ENCODE measurements around the gene SLC36A1. TPM values are rescaled to one million over a fixed set of nuclear protein-coding genes. Genes with fewer than 3 reads are reported as not detected.

Gene SLC36A1
- total and polyA plus RNA-seq, 2 of the 8 experiments (the other 6 are each of a cell fraction or from before 2014, with no cell fraction given): 6.6 to 9.6 TPM

- TF ChIP-seq HDAC2 (IDR thresholded peaks at IDR 0.05; ENCODE audit: borderline replicate concordance in 1 of 2, low read depth in 2 of 2, low read length in 2 of 2) (no peak), CTBP2 (IDR thresholded peaks at IDR 0.05; ENCODE audit: borderline replicate concordance, insufficient read depth, insufficient read length, low read length) (no peak), SIRT6 (IDR thresholded peaks at IDR 0.05; ENCODE audit: low read length) (no peak)
Observed at GRCh38 chr5:151430731-151431130, 16.7 kb upstream of the SLC36A1 start (continued).
